Smooth muscle cell (in vitro differentiated cells): ENCODE results near the gene CHST7. TPM values are rescaled to one million over a fixed set of nuclear protein-coding genes. Genes with fewer than 3 reads are reported as not detected.

Source experiments
- DNase-seq: peaks from one replicate; lab custom pipeline; 2025; ENCODE audit not compliant: unreplicated experiment; lab: John Stamatoyannopoulos, UW
- H2AFZ ChIP-seq: fragments of 200-600 bp; sonication (generic); 2 replicates; pipeline ENCODE4 v1.6.0; 2016; ENCODE audit warnings: antibody characterized with exemption, low read depth, mild to moderate bottlenecking
- H3F3A ChIP-seq: fragments of 200-600 bp; sonication (generic); 2 replicates; pipeline ENCODE4 v1.6.0; 2017; ENCODE audit warnings: antibody characterized with exemption, low read depth
- H3K27ac ChIP-seq: fragments of 200-600 bp; sonication (generic); 2 replicates; pipeline ENCODE4 v1.5.1; 2016; ENCODE audit warnings: low read depth, mild to moderate bottlenecking
- H3K27me3 ChIP-seq: fragments of 200-600 bp; sonication (generic); 2 replicates; pipeline ENCODE4 v1.6.1; 2016; ENCODE audit warnings: low read depth, mild to moderate bottlenecking
- H3K36me3 ChIP-seq: fragments of 200-600 bp; sonication (generic); 2 replicates; pipeline ENCODE4 v1.5.1; 2016; ENCODE audit warnings: low read depth
- H3K4me1 ChIP-seq: fragments of 200-600 bp; sonication (generic); 2 replicates; pipeline ENCODE4 v1.5.1; 2016; ENCODE audit warnings: low read depth
- H3K4me2 ChIP-seq: fragments of 200-600 bp; sonication (generic); 2 replicates; pipeline ENCODE4 v1.6.0; 2016; ENCODE audit warnings: mild to moderate bottlenecking
- H3K4me3 ChIP-seq: fragments of 200-600 bp; sonication (generic); 2 replicates; pipeline ENCODE4 v1.5.1; 2016; ENCODE audit warnings: mild to moderate bottlenecking
- H3K79me2 ChIP-seq: fragments of 200-600 bp; sonication (generic); 2 replicates; pipeline ENCODE4 v1.6.0; 2016; ENCODE audit warnings: low read depth, mild to moderate bottlenecking
- H3K9ac ChIP-seq: fragments of 200-600 bp; sonication (generic); 2 replicates; pipeline ENCODE4 v1.6.0; 2016; ENCODE audit warnings: low read depth
- H3K9me3 ChIP-seq: fragments of 200-600 bp; sonication (generic); replicated peaks from 2 replicates; pipeline ENCODE4 v1.5.1; 2016; ENCODE audit warnings: low read depth
- H4K20me1 ChIP-seq: fragments of 200-600 bp; sonication (generic); 2 replicates; pipeline ENCODE4 v1.6.0; 2016; ENCODE audit warnings: low read depth
- WGBS: methylation state at CpG from one replicate; pipeline ENCODE4 v1.1.7; 2016; ENCODE audit warnings: low lambda C conversion rate; 5-methylcytosine and 5-hydroxymethylcytosine counted together
- polyA plus RNA-seq: library from polyadenylated mRNA; unstranded; fragments of >200 nt; fragmentation: Nextera tagmentation; extraction: Ambion mirVana; gene quantifications from 2 replicates; pipeline ENCODE4 v1.2.1, GENCODE V29; 2016
- total RNA-seq: library from RNA; depleted of rRNA; stranded (reverse); fragments of >200 nt; gene quantifications from 2 replicates; pipeline ENCODE4 v1.2.3, GENCODE V29; 2014
- TF ChIP-seq, protein P1 (sequence below): fragments of 200-600 bp; sonication (generic); IDR thresholded peaks from 2 replicates; pipeline ENCODE4 v1.5.1; 2017; ENCODE audit warnings: borderline replicate concordance, mild to moderate bottlenecking, antibody characterized with exemption; ENCODE audit not compliant: insufficient read depth, poor library complexity, severe bottlenecking

Gene CHST7
- total and polyA plus RNA-seq, 2 experiments from 2014 or later, result 7.0 to 9.3 TPM

DNA sequence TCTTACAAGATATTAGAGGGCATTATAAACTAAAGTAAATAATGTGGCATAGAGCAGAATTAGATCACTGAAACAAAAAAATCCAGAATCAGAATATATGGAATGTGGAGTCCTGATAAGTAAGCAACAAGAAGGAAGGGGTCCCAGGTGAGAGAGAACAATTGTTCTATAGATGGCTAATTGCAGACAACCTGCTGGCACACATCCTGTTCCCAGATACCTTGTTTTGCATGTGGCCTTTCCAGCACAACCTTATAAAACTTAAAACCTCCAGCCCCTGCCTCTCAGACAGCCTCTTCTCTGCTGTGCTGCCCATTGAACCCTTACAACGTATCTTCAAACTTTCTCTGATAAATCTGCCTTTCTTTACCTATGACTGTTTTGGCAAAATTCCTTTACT is 23.7 kb upstream of the CHST7 start:
- peaks cover 38% of the 10 kb centered on the region for H3K79me2 ChIP-seq

DNA sequence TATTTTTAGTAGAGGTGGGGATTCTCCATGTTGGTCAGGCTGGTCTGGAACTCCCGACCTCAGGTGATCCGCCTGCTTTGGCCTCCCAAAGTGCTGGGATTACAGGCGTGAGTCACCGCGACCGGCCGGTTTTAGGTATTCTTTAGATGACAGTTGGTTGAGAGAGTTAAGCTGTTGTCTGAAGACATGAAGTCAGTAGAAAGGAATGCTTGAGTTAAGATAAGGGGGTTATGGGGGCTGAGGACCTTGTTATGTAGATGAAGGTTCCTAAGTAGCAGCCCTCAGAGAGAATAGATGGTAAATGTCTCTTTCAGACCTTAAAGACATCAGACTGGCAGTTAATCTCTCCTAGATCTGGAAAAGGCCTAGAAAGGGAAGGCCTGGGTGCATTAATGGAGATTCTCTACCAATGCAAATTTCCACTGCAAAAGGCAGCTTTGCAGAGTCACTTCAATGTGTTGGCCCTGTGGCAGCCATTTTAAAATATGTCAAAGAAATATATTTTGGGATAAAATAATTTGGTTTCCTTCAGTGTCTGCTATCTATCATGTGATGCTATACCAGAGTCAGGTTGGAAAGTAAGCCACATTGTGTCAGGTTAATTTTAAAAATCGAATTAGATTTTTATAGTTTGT is 22.0 kb upstream of the CHST7 start:
- Histone ChIP-seq H3K27me3 (no peaks in the 10 kb centered on the region), H3K9me3 (no peaks in the 10 kb centered on the region), H3F3A (no peaks in the 10 kb centered on the region), H3K4me1 (no peaks in the 10 kb centered on the region), H3K27ac (peak overlapping the region; percentile 66), H3K4me3 (no peak overlapping the region), H4K20me1 (peaks cover 4% of the 10 kb centered on the region), H3K9ac (no peak overlapping the region), H3K4me2 (no peak overlapping the region), H2AFZ (no peak overlapping the region), H3K79me2 (peaks cover 27% of the 10 kb centered on the region), H3K36me3 (no peaks in the 10 kb centered on the region)
- WGBS, result 40% methylated on average over 8 of the region's 8 CpGs
- no peak for DNase-seq
- TF ChIP-seq, protein P1, sequence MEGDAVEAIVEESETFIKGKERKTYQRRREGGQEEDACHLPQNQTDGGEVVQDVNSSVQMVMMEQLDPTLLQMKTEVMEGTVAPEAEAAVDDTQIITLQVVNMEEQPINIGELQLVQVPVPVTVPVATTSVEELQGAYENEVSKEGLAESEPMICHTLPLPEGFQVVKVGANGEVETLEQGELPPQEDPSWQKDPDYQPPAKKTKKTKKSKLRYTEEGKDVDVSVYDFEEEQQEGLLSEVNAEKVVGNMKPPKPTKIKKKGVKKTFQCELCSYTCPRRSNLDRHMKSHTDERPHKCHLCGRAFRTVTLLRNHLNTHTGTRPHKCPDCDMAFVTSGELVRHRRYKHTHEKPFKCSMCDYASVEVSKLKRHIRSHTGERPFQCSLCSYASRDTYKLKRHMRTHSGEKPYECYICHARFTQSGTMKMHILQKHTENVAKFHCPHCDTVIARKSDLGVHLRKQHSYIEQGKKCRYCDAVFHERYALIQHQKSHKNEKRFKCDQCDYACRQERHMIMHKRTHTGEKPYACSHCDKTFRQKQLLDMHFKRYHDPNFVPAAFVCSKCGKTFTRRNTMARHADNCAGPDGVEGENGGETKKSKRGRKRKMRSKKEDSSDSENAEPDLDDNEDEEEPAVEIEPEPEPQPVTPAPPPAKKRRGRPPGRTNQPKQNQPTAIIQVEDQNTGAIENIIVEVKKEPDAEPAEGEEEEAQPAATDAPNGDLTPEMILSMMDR, result no peak

More for the DNA sequence above, 23.7 kb upstream of the CHST7 start:
- H3F3A ChIP-seq, result no peaks in the 10 kb centered on the region
- no peaks in the 10 kb centered on the region for H3K36me3 ChIP-seq
- TF ChIP-seq, protein P1, result no peak
- 83% methylated on average over 1 of the region's 1 CpG for WGBS
- H4K20me1 ChIP-seq, result peaks cover 4% of the 10 kb centered on the region
- no peaks in the 10 kb centered on the region for H3K27me3 ChIP-seq
- no peak overlapping the region for H3K4me3 ChIP-seq
- no peaks in the 10 kb centered on the region for H3K9me3 ChIP-seq
- no peak overlapping the region for H3K4me2 ChIP-seq
- DNase-seq, result no peak
- no peak overlapping the region for H3K27ac ChIP-seq
- H2AFZ ChIP-seq, result no peak overlapping the region
- H3K9ac ChIP-seq, result no peak overlapping the region
- no peaks in the 10 kb centered on the region for H3K4me1 ChIP-seq

- DNase-seq, result no peak
- Histone ChIP-seq H3K4me2 (no peak overlapping the region), H3K79me2 (peaks cover 11% of the 10 kb centered on the region)
These were observed 19.6 kb upstream of the CHST7 start for GRCh38 chrX:46553935-46554334.

More at GRCh38 chrX:46553935-46554334, 19.6 kb upstream of the CHST7 start:
- H3K36me3 ChIP-seq, result no peaks in the 10 kb centered on the region
- no peaks in the 10 kb centered on the region for H3K27me3 ChIP-seq
- no peaks in the 10 kb centered on the region for H3K9me3 ChIP-seq
- 88% methylated on average over 5 of the region's 5 CpGs for WGBS
- H3K27ac ChIP-seq, result no peak overlapping the region
- no peaks in the 10 kb centered on the region for H3F3A ChIP-seq
- H3K4me3 ChIP-seq, result no peak overlapping the region
- H3K9ac ChIP-seq, result no peak overlapping the region
- no peak overlapping the region for H2AFZ ChIP-seq
- H3K4me1 ChIP-seq, result no peaks in the 10 kb centered on the region
- TF ChIP-seq, protein P1, result no peak
- H4K20me1 ChIP-seq, result no peaks in the 10 kb centered on the region
